HUES48 (cell line): Measurements from ENCODE around the gene ZNF620.

Source experiments
- H3K27ac ChIP-seq: one replicate; pipeline ENCODE4 v1.7.0; 2013; ENCODE audit warnings: low read depth, low read length, inconsistent platforms
- H3K27me3 ChIP-seq: 2 replicates; pipeline ENCODE4 v1.6.1; 2013; ENCODE audit warnings: mild to moderate bottlenecking, low read length; ENCODE audit not compliant: control insufficient read depth, insufficient read depth
- H3K36me3 ChIP-seq: 2 replicates; pipeline ENCODE4 v1.6.1; 2013; ENCODE audit warnings: low read length; ENCODE audit not compliant: control insufficient read depth, insufficient read depth
- H3K4me1 ChIP-seq: 2 replicates; pipeline ENCODE4 v1.6.1; 2013; ENCODE audit warnings: mild to moderate bottlenecking, low read length; ENCODE audit not compliant: control insufficient read depth, insufficient read depth
- H3K4me3 ChIP-seq: 2 replicates; pipeline ENCODE4 v1.5.1; 2013; ENCODE audit warnings: mild to moderate bottlenecking, low read depth, low read length
- H3K9ac ChIP-seq: 2 replicates; pipeline ENCODE4 v1.6.1; 2013; ENCODE audit warnings: mild to moderate bottlenecking, low read depth, low read length, moderate library complexity
- H3K9me3 ChIP-seq: 2 replicates; pipeline ENCODE4 v1.6.1; 2013; ENCODE audit warnings: low read length; ENCODE audit not compliant: control insufficient read depth, insufficient read depth

The ZNF620 gene

DNA sequence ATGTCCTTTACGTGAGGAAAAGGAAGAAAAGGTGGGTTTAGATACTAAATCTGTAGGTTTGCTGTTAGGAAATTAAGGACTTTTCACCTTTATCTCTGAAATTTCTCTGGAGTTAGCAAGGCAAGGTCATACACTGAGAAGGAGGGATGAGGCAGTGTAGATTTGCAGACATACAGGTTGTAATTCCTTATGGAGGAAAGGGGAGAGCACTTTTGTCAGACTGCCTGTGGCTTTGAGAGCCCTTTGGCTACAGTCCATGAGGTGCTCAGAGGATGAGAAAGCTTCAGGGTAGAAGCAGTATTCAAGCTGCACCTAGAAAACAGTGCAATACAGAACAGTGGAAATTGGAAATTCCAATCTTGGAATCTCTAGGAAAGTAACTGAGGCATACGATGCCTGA lies 40.4 kb upstream of the ZNF620 start:
- Histone ChIP-seq H3K4me3 (no peak overlapping the region), H3K4me1 (no peaks in the 10 kb centered on the region), H3K27me3 (no peaks in the 10 kb centered on the region), H3K9ac (no peak overlapping the region), H3K9me3 (no peaks in the 10 kb centered on the region), H3K36me3 (peaks cover 51% of the 10 kb centered on the region), H3K27ac (no peak overlapping the region)

GRCh38 chr3:40468018-40468417 lies 37.8 kb upstream of the ZNF620 start:
- Histone ChIP-seq H3K9ac (no peak overlapping the region), H3K4me1 (no peaks in the 10 kb centered on the region), H3K9me3 (no peaks in the 10 kb centered on the region)

GRCh38 chr3:40470701-40471100 lies 35.1 kb upstream of the ZNF620 start:
- Histone ChIP-seq H3K27ac (no peak overlapping the region), H3K4me3 (no peak overlapping the region)

More at GRCh38 chr3:40468018-40468417, 37.8 kb upstream of the ZNF620 start:
- H3K27me3 ChIP-seq: no peaks in the 10 kb centered on the region
- peaks cover 25% of the 10 kb centered on the region for H3K36me3 ChIP-seq
- no peak overlapping the region for H3K4me3 ChIP-seq
- H3K27ac ChIP-seq: no peak overlapping the region

GRCh38 chr3:40476478-40477470 lies 29.1 kb upstream of the ZNF620 start, which contains the start of gene ZNF619:
Gene ZNF619, plus strand, starts transcription at chr3:40477122. Its CDS starts 858 bp downstream, at chr3:40477980.
- Histone ChIP-seq H3K9me3 (no peaks in the 10 kb centered on the region), H3K27ac (no peak within 1 kb of the TSS), H3K9ac (no peak within 1 kb of the TSS; the same call in 1 of the 2 replicates), H3K4me1 (peaks cover 11% of the 10 kb centered on the region; the same call in 1 of the 2 replicates), H3K4me3 (peak within 1 kb of the TSS; percentile 62), H3K36me3 (no peaks in the 10 kb centered on the region), H3K27me3 (no peaks in the 10 kb centered on the region)

More at GRCh38 chr3:40470701-40471100, 35.1 kb upstream of the ZNF620 start:
- Histone ChIP-seq H3K4me1 (no peaks in the 10 kb centered on the region), H3K9ac (no peak overlapping the region), H3K36me3 (peaks cover 7% of the 10 kb centered on the region), H3K27me3 (no peaks in the 10 kb centered on the region), H3K9me3 (no peaks in the 10 kb centered on the region)

GRCh38 chr3:40477666-40478065 lies 28.2 kb upstream of the ZNF620 start:
- Histone ChIP-seq H3K36me3 (no peaks in the 10 kb centered on the region), H3K4me1 (peaks cover 11% of the 10 kb centered on the region; the same call in 1 of the 2 replicates), H3K9ac (no peak overlapping the region), H3K4me3 (peak overlapping the region; percentile 62), H3K27me3 (no peaks in the 10 kb centered on the region), H3K9me3 (no peaks in the 10 kb centered on the region), H3K27ac (no peak overlapping the region)

GRCh38 chr3:40487172-40487571 lies 18.7 kb upstream of the ZNF620 start:
- Histone ChIP-seq H3K36me3 (peaks cover 3% of the 10 kb centered on the region; the same call in 1 of the 2 replicates), H3K4me1 (no peaks in the 10 kb centered on the region), H3K27me3 (no peaks in the 10 kb centered on the region), H3K27ac (no peak overlapping the region), H3K9ac (no peak overlapping the region), H3K4me3 (no peak overlapping the region), H3K9me3 (peaks cover 15% of the 10 kb centered on the region)

DNA sequence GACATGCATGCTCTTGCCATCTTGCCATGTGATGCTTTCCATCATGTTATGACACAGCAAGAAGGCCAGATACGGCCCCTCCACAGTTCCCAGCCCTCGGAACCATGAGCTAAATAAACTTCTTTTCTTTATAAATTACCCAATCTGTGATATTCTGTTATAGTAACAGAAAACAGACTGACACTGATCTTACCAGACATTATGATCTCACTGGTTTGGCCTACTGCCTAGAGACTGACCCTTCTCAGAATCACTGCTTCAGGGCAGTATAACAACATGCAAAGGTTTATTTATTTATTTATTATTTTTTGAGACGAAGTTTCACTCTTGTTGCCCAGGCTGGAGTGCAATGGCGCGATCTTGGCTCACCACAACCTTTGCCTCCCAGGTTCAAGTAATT lies 14.9 kb upstream of the ZNF620 start:
- Histone ChIP-seq H3K4me1 (0 out of 2 replicates have a peak, but pooled peaks cover 2% of the 10 kb centered on the region), H3K9ac (no peak overlapping the region), H3K27ac (no peak overlapping the region), H3K9me3 (peaks cover 15% of the 10 kb centered on the region), H3K27me3 (no peaks in the 10 kb centered on the region), H3K36me3 (peaks cover 3% of the 10 kb centered on the region; the same call in 1 of the 2 replicates), H3K4me3 (no peak overlapping the region)

GRCh38 chr3:40494698-40495097 lies 11.1 kb upstream of the ZNF620 start:
- H3K36me3 ChIP-seq: no peaks in the 10 kb centered on the region
- H3K27ac ChIP-seq: no peak overlapping the region
- H3K4me1 ChIP-seq: 0 out of 2 replicates have a peak, but pooled peaks cover 2% of the 10 kb centered on the region
- H3K9me3 ChIP-seq: no peaks in the 10 kb centered on the region
- no peak overlapping the region for H3K9ac ChIP-seq
- H3K27me3 ChIP-seq: no peaks in the 10 kb centered on the region
- H3K4me3 ChIP-seq: no peak overlapping the region

- no peak overlapping the region for H3K4me3 ChIP-seq
Observed at GRCh38 chr3:40497288-40497687, 8.6 kb upstream of the ZNF620 start.

DNA sequence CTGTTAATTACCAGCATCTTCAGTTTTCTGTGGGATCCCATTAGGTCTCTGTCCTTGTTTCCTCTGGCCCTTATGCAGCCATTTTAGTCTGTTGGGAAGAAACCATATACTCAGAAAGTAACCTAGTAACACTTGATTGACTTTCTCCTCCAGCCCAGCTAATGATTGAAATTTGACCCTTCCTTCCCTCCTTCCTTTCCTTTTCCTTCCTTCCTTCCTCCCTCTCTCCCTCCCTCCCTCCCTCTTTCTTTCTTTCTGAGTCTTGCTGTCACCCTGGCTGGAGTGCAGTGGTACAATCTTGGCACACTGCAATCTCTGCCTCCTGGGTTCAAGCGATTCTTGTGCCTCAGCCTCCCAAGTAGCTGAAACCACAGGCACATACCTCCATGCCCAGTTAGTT lies 5.9 kb upstream of the ZNF620 start:
- H3K9me3 ChIP-seq: no peaks in the 10 kb centered on the region
- no peak overlapping the region for H3K27ac ChIP-seq
- no peaks in the 10 kb centered on the region for H3K27me3 ChIP-seq
- no peaks in the 10 kb centered on the region for H3K36me3 ChIP-seq
- H3K9ac ChIP-seq: no peak overlapping the region
- no peak overlapping the region for H3K4me3 ChIP-seq
- H3K4me1 ChIP-seq: no peaks in the 10 kb centered on the region

More at GRCh38 chr3:40497288-40497687, 8.6 kb upstream of the ZNF620 start:
- Histone ChIP-seq H3K36me3 (no peaks in the 10 kb centered on the region), H3K9me3 (no peaks in the 10 kb centered on the region), H3K27me3 (no peaks in the 10 kb centered on the region), H3K27ac (no peak overlapping the region), H3K9ac (no peak overlapping the region), H3K4me1 (0 out of 2 replicates have a peak, but pooled peaks cover 2% of the 10 kb centered on the region)

DNA sequence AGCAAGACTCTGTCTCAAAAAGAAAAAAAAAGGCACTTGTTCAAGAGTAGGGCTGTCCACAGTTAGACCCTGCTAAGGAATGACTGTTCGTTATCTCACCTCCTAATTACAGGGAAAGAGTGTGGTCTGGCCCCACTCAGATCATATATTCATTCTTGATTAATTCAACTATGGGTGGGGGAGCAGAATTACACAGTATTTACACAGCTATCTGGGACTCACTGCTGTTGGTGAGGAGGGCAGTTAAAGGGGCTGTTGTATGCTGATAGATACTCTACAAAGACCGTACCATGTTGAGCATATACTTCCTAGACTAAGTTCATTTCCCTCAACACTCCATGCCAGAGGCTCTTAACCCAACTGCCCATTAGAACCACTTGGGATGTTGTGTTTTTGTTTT lies 3.8 kb upstream of the ZNF620 start:
- peaks cover 3% of the 10 kb centered on the region; the same call in 1 of the 2 replicates for H3K4me1 ChIP-seq

More for the DNA sequence above, 3.8 kb upstream of the ZNF620 start:
- Histone ChIP-seq H3K4me3 (no peak overlapping the region), H3K9me3 (no peaks in the 10 kb centered on the region), H3K36me3 (no peaks in the 10 kb centered on the region), H3K27ac (no peak overlapping the region), H3K9ac (no peak overlapping the region), H3K27me3 (no peaks in the 10 kb centered on the region)
